Mucosa of descending colon (tissue), 3 donors: ENCODE measurements around the gene ACVR2B. TPM values are rescaled to one million over a fixed set of nuclear protein-coding genes. Genes with fewer than 3 reads are reported as not detected.
"Not testable (repeated sequence)": the region's sequence is repeated elsewhere in the genome, so short reads cannot be mapped to it uniquely, and the experiment has no call there.

Experiments used
- ATAC-seq: fragments of 200-7000 bp; cut with Tn5 transposase; one replicate; pipeline ENCODE4 v1.9.1; 2020; ENCODE audit warnings: mild to moderate bottlenecking, moderate library complexity
- DNase-seq, 3 donors: peaks; one replicate each; pipeline ENCODE4 v3.0.0-alpha.2; 2020
- H3K36me3 ChIP-seq: fragments of 200-600 bp; one replicate; pipeline ENCODE4 v1.8.0; 2021; ENCODE audit warnings: low read depth, mild to moderate bottlenecking
- H3K4me1 ChIP-seq: fragments of 200-600 bp; one replicate; pipeline ENCODE4 v1.8.0; 2021; ENCODE audit warnings: low read depth, mild to moderate bottlenecking
- H3K4me3 ChIP-seq: fragments of 200-600 bp; one replicate; pipeline ENCODE4 v1.8.0; 2021; ENCODE audit warnings: mild to moderate bottlenecking
- H3K9me3 ChIP-seq: fragments of 200-600 bp; one replicate; pipeline ENCODE4 v1.8.0; 2021; ENCODE audit warnings: mild to moderate bottlenecking
- intact Hi-C, 2 donors: fragments of 100-400 bp; cut with DNase I in 1 of 2; cut with micrococcal nuclease in 1 of 2; formaldehyde crosslinking; loops; one replicate each; pipeline versions ENCODE4 v1.11.0 to v1.11.1; 2022; cut with DNase I, micrococcal nuclease
- long read RNA-seq, 2 donors: library from polyadenylated mRNA; unstranded; transcript quantifications; one replicate each; pipeline ENCODE4 v2.0.0, GENCODE V29; 2019 to 2021
- total RNA-seq, 3 donors: library from RNA; stranded (reverse); fragmentation: NEBNext Ultra II Directional in 2 of 3; extraction: Animal tissue kit (Norgen Biotek cat#: 25700) in 2 of 3; gene quantifications; one replicate each; pipeline versions ENCODE4 v1.2.1 to v1.2.4, GENCODE V29; 2021 to 2023
- TF ChIP-seq, protein P1 (sequence below): fragments of 200-600 bp; IDR thresholded peaks from one replicate; pipeline ENCODE4 v1.8.0; 2022; ENCODE audit warnings: antibody characterized with exemption, mild to moderate bottlenecking
- donor health status: DM: no; HTN: no; CAD: no; lungs with moderate emphysema.
- donor health status: DM: no; HTN: no; CAD: no.
- donor health status: DM: no; HTN: yes; CAD: no.

ACVR2B gene
- total RNA-seq = 1 to 10 TPM; 4.3 to 9.6 (median 7.8) TPM
- long read RNA-seq, donor 1, full-length matches to known transcripts = 1 of 4 reads
- long read RNA-seq, donor 1, partial matches to known transcripts = 2 of 4 reads
- long read RNA-seq, donor 1, other reads (novel, unspliced or antisense) = 1 of 4 reads
- long read RNA-seq, donor 2, partial matches to known transcripts = 0 of 4 reads
- long read RNA-seq, donor 2, other reads (novel, unspliced or antisense) = 4 of 4 reads

DNA sequence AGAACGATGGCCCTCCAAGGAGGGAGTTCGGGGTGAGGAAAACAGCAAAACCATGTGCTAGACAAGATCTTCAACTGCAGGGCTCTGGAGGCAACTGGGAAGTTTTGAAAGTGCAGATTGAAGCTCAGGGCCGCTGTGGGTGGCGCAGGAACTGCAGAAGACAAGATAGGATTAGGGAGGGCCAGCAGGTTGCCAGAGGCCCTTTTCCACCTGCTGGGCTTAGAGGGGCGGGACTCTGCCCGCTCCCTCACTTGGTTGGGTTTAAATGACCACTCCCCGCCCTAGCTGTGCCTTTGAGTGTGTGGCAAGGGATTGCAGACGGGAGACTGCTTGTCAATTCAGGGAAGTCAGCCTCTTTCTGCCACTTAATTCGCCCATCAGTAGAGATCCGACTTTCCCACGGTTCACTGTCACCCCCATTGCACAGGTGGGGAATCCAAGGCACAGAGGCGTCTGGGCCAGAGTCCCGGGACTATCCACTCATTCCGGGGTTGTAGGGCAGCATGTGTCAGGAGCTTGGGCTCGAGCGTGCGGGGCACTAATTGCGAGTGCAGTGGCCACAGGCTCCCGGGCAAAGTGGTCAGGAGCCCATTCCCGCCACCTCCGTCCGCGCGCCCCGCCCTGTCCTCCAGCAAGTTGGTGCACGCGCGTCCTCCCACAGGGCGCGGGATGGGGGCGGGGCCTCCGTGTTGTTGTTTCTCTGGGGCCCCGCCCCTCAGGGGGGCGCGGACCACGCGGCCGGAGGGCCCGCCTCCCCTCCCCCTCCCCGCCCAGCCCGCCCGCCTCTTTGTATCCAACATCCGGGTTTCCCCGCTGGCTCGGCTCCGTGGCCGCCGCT, at the start of gene ACVR2B:
Gene ACVR2B (plus strand): TSS at position 816 of the 838 bp plus-strand sequence. CDS start 433 bp downstream, outside the sequence.
- DNase-seq = peak; percentile 91 to 96 (median 93)
- peaks cover 25% of the 10 kb centered on the region for H3K4me1 ChIP-seq
- peak within 1 kb of the TSS; percentile 55 for H3K4me3 ChIP-seq
- H3K9me3 ChIP-seq = no peaks in the 10 kb centered on the region
- TF ChIP-seq, protein P1, sequence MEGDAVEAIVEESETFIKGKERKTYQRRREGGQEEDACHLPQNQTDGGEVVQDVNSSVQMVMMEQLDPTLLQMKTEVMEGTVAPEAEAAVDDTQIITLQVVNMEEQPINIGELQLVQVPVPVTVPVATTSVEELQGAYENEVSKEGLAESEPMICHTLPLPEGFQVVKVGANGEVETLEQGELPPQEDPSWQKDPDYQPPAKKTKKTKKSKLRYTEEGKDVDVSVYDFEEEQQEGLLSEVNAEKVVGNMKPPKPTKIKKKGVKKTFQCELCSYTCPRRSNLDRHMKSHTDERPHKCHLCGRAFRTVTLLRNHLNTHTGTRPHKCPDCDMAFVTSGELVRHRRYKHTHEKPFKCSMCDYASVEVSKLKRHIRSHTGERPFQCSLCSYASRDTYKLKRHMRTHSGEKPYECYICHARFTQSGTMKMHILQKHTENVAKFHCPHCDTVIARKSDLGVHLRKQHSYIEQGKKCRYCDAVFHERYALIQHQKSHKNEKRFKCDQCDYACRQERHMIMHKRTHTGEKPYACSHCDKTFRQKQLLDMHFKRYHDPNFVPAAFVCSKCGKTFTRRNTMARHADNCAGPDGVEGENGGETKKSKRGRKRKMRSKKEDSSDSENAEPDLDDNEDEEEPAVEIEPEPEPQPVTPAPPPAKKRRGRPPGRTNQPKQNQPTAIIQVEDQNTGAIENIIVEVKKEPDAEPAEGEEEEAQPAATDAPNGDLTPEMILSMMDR = no peak
- ATAC-seq = peak; percentile 69
- intact Hi-C loops = no loop called here
- no peaks in the 10 kb centered on the region for H3K36me3 ChIP-seq

DNA sequence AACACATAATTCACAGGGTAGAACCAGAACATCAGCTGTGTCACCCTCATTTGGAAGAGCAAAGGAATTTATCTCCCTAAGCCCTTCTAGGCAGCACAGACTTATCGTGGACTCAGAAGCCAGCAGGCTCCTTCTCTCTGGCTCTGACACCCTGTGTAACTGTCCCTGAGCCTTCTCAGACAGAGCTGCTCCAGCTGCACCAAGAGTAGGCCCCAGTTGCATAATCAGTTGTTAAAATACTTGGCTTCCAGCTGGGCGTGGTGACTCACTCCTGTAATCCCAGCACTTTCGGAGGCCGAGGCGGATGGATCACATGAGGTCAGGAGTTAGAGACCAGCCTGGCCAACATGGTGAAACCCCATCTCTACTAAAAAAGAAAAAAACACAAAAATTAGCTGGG, 49.4 kb upstream of the ACVR2B start:
- DNase-seq (peak in 1 of 3 donors; percentile 44), ATAC-seq (peak; percentile 53)
- no peaks in the 10 kb centered on the region for H3K9me3 ChIP-seq
- TF ChIP-seq, protein P1 = no peak
- intact Hi-C loops = no loop called here
- H3K4me1 ChIP-seq = no peaks in the 10 kb centered on the region
- H3K36me3 ChIP-seq = no peaks in the 10 kb centered on the region
- H3K4me3 ChIP-seq = no peak overlapping the region

DNA sequence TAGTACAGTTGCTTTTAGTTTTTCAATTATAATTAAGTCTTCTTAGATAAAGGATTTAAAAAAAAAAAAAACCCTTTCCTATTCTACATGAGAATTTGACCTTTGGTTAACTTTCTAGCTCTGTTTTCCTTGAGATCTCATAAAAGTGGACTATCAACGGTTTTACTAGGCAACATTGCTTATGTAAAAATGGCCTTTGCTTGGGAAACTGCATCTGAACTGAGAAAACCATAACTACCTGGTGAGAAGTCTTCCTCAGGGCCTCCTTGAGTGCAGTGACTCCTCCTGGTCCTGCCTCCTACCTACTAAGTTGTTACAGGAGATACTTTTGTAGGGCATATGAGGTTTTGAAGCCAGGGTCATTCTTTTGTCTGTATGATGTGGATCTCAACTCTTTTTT, 42.1 kb upstream of the ACVR2B start:
- intact Hi-C loops = no loop called here
- H3K9me3 ChIP-seq = no peaks in the 10 kb centered on the region
- no peak overlapping the region for H3K4me3 ChIP-seq
- H3K4me1 ChIP-seq = no peaks in the 10 kb centered on the region
- DNase-seq = no peak
- no peaks in the 10 kb centered on the region for H3K36me3 ChIP-seq
- peak; percentile 69 for ATAC-seq
- TF ChIP-seq, protein P1 = no peak

DNA sequence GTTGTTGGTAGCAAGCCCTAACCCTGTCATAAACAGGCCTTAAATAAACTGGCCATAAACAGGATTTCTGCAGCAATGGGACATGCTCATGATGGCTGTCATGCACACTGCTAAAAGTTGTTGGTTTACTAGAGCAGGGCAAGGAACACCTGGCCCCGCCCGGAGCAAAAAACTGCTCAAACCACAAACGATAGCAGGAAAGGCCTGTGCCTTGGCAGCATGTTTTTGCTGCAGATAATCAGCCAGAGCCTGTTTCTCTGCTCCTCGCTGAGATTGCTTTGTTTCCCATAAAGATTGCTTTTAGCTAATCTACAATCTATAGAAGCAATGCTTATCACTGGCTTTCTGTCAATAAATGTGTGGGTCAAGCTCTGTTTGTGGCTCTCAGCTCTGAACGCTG, 32.9 kb upstream of the ACVR2B start:
- intact Hi-C loops, H3K9me3 ChIP-seq, H3K36me3 ChIP-seq, H3K4me1 ChIP-seq, H3K4me3 ChIP-seq: not testable (repeated sequence)
- DNase-seq (peak in 2 of 3 donors; percentile 36 to 38), ATAC-seq (peak; percentile 69)

DNA sequence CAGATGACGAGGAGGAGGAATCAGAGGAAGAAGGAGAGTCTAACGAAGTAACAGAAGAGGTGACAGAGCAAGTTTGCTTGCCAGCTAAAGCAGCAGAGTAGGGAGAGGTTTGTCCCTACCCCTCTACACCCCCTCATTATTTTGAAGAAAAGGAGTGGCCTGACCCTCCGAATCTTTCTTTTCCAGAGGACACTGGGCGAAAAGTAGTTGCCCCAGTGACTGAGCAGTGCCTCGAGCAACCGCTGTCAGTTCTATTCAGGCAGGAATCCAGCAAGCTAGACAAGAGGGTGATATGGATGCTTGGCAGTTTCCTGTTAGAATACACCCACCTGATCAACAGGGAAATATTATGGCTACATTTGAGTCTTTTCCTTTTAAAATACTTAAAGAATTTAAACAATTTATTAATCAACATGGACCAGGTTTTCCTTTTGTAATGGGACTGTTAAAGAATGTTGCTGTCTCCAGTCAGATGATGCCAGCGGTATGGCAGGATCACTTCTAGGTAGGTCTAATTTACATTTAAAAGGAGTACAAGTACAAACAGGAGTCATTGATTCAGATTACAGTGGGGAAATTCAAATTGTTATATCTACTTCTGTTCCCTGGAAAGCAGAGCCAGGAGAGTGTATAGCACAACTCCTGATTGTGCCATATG, 31.9 kb upstream of the ACVR2B start:
- intact Hi-C loops = no loop called here
- no peak for DNase-seq
- peaks cover 6% of the 10 kb centered on the region for H3K4me1 ChIP-seq
- TF ChIP-seq, protein P1 = no peak
- H3K9me3 ChIP-seq = no peaks in the 10 kb centered on the region
- no peak overlapping the region for H3K4me3 ChIP-seq
- H3K36me3 ChIP-seq = no peaks in the 10 kb centered on the region
- ATAC-seq = no peak

DNA sequence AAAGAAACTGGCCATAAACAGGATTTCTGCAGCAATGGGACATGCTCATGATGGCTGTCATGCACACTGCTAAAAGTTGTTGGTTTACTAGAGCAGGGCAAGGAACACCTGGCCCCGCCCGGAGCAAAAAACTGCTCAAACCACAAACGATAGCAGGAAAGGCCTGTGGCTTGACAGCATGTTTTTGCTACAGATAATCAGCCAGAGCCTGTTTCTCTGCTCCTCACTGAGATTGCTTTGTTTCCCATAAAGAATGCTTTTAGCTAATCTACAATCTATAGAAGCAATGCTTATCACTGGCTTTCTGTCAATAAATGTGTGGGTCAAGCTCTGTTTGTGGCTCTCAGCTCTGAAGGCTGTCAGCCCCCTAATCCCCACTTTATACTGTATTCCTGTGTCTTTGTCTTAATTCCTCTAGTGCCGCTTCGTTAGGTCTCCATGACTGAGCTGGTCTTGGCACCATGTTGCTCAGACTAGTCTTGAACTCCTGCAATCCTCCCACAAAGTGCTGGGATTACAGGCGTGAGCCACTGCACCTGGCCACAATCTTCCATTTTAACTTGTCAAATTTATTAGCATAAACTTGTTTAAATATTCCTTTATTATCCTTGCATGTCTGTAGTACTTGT, 26.8 kb upstream of the ACVR2B start:
- H3K4me3 ChIP-seq, H3K9me3 ChIP-seq, H3K36me3 ChIP-seq, intact Hi-C loops, H3K4me1 ChIP-seq: not testable (repeated sequence)
- DNase-seq = peak in 1 of 3 donors; percentile 22
- peak; percentile 55 for ATAC-seq

DNA sequence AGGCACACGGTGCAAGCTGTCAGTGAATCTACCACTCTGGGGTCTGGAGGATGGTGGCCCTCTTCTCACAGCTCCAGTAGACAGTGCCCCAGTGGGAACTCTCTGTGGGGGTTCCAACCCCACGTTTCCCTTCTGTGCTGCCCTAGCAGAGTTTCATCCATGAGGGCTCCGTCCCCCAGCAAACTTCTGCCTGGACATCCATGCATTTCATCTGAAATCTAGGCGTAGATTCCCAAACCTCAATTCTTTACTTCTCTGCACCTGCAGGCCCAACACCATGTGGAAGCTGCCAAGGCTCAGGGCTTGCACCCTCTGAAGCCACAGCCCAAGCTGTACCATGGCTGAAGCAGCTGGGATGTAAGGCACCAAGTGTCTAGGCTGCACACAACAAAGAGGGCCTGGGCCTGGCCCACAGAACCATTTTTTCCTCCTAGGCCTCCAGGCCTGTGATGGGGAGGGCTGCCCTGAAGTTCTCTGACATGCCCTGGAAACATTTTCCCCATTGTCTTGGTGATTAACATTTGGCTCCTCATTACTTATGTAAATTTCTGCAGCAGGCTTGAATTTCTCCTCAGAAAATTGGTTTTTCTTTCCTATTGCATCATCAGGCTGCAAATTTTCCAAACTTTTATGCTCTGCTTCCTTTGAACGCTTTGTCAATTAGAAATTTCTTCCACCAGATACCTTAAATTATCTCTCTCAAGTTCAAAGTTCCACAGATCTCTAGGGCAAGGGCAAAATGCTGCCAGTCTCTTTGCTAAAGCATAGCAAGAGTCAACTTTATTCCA, 20.6 kb upstream of the ACVR2B start:
- not testable (repeated sequence) for ATAC-seq

DNA sequence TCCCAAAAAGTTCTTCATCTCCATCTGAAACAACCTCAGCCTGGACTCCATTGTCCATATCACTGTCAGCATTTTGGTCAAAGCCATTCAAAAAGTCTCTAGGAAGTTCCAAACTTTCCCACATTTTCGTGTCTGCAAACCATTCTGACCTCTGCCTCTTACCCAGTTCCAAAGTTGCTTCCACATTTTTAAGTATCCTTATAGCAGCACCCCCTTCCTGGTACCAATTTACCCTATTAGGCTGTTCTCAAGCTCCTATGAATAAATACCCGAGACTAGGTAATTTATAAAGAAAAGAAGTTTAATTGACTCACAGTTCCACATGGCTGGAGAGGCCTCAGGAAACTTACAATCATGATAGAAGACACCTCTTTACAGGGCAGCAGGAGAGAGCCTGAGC, 20.0 kb upstream of the ACVR2B start:
- H3K36me3 ChIP-seq, ATAC-seq, intact Hi-C loops, H3K4me3 ChIP-seq, DNase-seq, H3K4me1 ChIP-seq: not testable (repeated sequence)
- H3K9me3 ChIP-seq = peaks cover 41% of the 10 kb centered on the region

More for the DNA sequence above, 20.6 kb upstream of the ACVR2B start:
- peaks cover 36% of the 10 kb centered on the region for H3K9me3 ChIP-seq
- DNase-seq, intact Hi-C loops, H3K4me3 ChIP-seq, H3K4me1 ChIP-seq, H3K36me3 ChIP-seq: not testable (repeated sequence)
